K562 (cell line): ENCODE measurements around the gene ILK. TPM values are rescaled to one million over a fixed set of nuclear protein-coding genes. Genes with fewer than 3 reads are reported as not detected.

Experiments
- ATAC-seq: fragments of 200-7000 bp; cut with Tn5 transposase; 3 replicates; pipeline ENCODE4 v1.9.1; 2020; ENCODE audit warnings: moderate library complexity
- BruUV-seq: library from RNA; stranded (reverse); fragments of 400-500 nt; replicated peaks from 2 replicates; lab custom pipeline; 2021; lab: Mats Ljungman, UMichigan
- CTCF ChIA-PET: fragments of 300-600 bp; formaldehyde crosslinking; extraction: SDS; loops from one replicate; lab custom pipeline; 2021; ENCODE audit warnings: low intra/inter-chr PET ratio; lab: Yijun Ruan, JAX
- POLR2A ChIA-PET: fragments of 300-600, 350-650 bp; sonication (Branson Sonifier 250); formaldehyde crosslinking; extraction: SDS; loops from one replicate; lab custom pipeline; 2021; ENCODE audit warnings: antibody characterized with exemption, inconsistent platforms; lab: Yijun Ruan, JAX
- DNase-seq, 4 experiments: peaks; one replicate each; pipeline versions ENCODE4 v3.0.0 to v3.0.0-alpha.2; 2011 to 2018; ENCODE audit warnings: low spot score in 3 of 4, mixed read lengths in 3 of 4; ENCODE audit errors: extremely low read depth in 1 of 4
- FAIRE-seq: peaks from 2 replicates; lab custom pipeline; 2011; peaks lifted over from hg19 to GRCh38; lab: Jason Lieb, UNC
- H2AFZ ChIP-seq: 2 replicates; pipeline ENCODE4 v1.6.0; 2011; ENCODE audit warnings: low read depth, low read length, control low read depth, inconsistent platforms
- H3K27ac ChIP-seq: fragments of 200-600 bp; 3 replicates; pipeline ENCODE4 v1.8.0; 2011; ENCODE audit warnings: low read depth, mild to moderate bottlenecking, control low read depth, inconsistent platforms, low read length, moderate library complexity, mixed read lengths; ENCODE audit errors: extremely low read depth
- H3K27me3 ChIP-seq, 2 experiments: fragments of 300-600 bp in 1 of 2; 2 replicates in 1 of 2; 3 replicates in 1 of 2; pipeline versions ENCODE4 v1.6.0 to v1.8.0; 2011; ENCODE audit warnings: inconsistent platforms in 2 of 2, low read length in 2 of 2, mild to moderate bottlenecking in 1 of 2, mixed read lengths in 1 of 2, moderate library complexity in 1 of 2; ENCODE audit not compliant: control insufficient read depth in 2 of 2, insufficient read depth in 2 of 2
- H3K36me3 ChIP-seq: fragments of 300-600 bp; 3 replicates; pipeline ENCODE4 v1.8.0; 2011; ENCODE audit warnings: mild to moderate bottlenecking, low read length, inconsistent platforms; ENCODE audit not compliant: control insufficient read depth, insufficient read depth
- H3K4me1 ChIP-seq, 2 experiments: fragments of 200-600 bp in 1 of 2; replicated peaks in 1 of 2; 2 replicates in 1 of 2; 3 replicates in 1 of 2; pipeline versions ENCODE4 v1.5.1 to v1.8.0; 2011; ENCODE audit warnings: inconsistent platforms in 2 of 2, low read length in 2 of 2, mild to moderate bottlenecking in 1 of 2, mixed read lengths in 1 of 2, moderate library complexity in 1 of 2; ENCODE audit not compliant: control insufficient read depth in 2 of 2, insufficient read depth in 2 of 2
- H3K4me2 ChIP-seq: 2 replicates; pipeline ENCODE4 v1.6.1; 2011; ENCODE audit warnings: low read length, control low read depth, inconsistent platforms, mixed read lengths; ENCODE audit not compliant: insufficient read depth
- H3K4me3 ChIP-seq: fragments of 200-600 bp; sonication (generic), shearing (Covaris generic); 2 replicates; pipeline ENCODE4 v1.5.1; 2016; ENCODE audit warnings: control low read depth, inconsistent platforms
- H3K79me2 ChIP-seq: fragments of 200-600 bp; 3 replicates; pipeline ENCODE4 v1.8.0; 2011; ENCODE audit warnings: low read length, inconsistent platforms; ENCODE audit not compliant: control insufficient read depth, insufficient read depth
- H3K9ac ChIP-seq, 2 experiments: 2 replicates each; pipeline versions ENCODE4 v1.6.0 to v1.6.1; 2011; ENCODE audit warnings: low read depth in 2 of 2, low read length in 2 of 2, control low read depth in 1 of 2, inconsistent platforms in 1 of 2, mild to moderate bottlenecking in 1 of 2, mixed read lengths in 1 of 2; ENCODE audit not compliant: insufficient read depth in 1 of 2
- H3K9me1 ChIP-seq: one replicate; pipeline ENCODE4 v1.6.0; 2011; ENCODE audit warnings: inconsistent platforms, mild to moderate bottlenecking, low read length, moderate library complexity; ENCODE audit not compliant: control insufficient read depth, insufficient read depth
- H3K9me3 ChIP-seq: replicated peaks from 2 replicates; pipeline ENCODE4 v1.5.1; 2011; ENCODE audit warnings: low read depth, low read length, inconsistent platforms; ENCODE audit not compliant: control insufficient read depth, insufficient read depth
- H4K20me1 ChIP-seq: replicated peaks from 2 replicates; pipeline ENCODE4 v1.6.1; 2011; ENCODE audit warnings: low read length, inconsistent platforms, mixed read lengths; ENCODE audit not compliant: control insufficient read depth, insufficient read depth
- CHD2 ChIP-seq: IDR thresholded peaks from 2 replicates; pipeline ENCODE4 v1.6.1; 2011; ENCODE audit warnings: low read depth, low read length
- LEF1 ChIP-seq: fragments of 450-650 bp; IDR thresholded peaks from 2 replicates; pipeline ENCODE4 v1.6.1; 2016; ENCODE audit warnings: mild to moderate bottlenecking
- MEF2A ChIP-seq: IDR thresholded peaks from 2 replicates; pipeline ENCODE4 v1.6.1; 2011; ENCODE audit warnings: low read depth, mild to moderate bottlenecking, low read length, moderate library complexity; ENCODE audit not compliant: control insufficient read depth
- RBFOX2 ChIP-seq: fragments of 200-400 bp; formaldehyde crosslinking; IDR thresholded peaks from 2 replicates; pipeline ENCODE4 v1.6.1; 2017; ENCODE audit warnings: low read depth, mild to moderate bottlenecking, low read length, moderate library complexity
- ZNF197 ChIP-seq: fragments of 200-800 bp; sonication (Bioruptor generic); IDR thresholded peaks from 2 replicates; pipeline ENCODE4 v1.6.1; 2016; ENCODE audit warnings: low read depth, missing genetic modification characterization, missing compliant biosample characterization
- WGBS: fragments of 100-300 bp; shearing (Covaris generic); methylation state at CpG from one replicate; pipeline ENCODE4 v1.1.6; 2016; ENCODE audit warnings: low coverage, mixed read lengths; ENCODE audit not compliant: insufficient coverage; ENCODE audit errors: missing lambda C conversion rate; 5-methylcytosine and 5-hydroxymethylcytosine counted together
- in situ Hi-C: fragments of 300-500 bp; cut with MboI; formaldehyde crosslinking; loops from 4 replicates; pipeline ENCODE4 v1.15.0; 2018; ENCODE audit warnings: inconsistent platforms, mixed read lengths
- intact Hi-C: fragments of 100-400 bp; cut with micrococcal nuclease; formaldehyde crosslinking; loops from 2 replicates; pipeline ENCODE4 v1.14.2; 2022
- polyA plus RNA-seq, 8 experiments: library from polyadenylated mRNA; depleted of rRNA in 4 of 8; stranded (reverse) in 5 of 8; unstranded in 3 of 8; fragments of >200 nt; fragmentation: Nextera tagmentation in 2 of 8; fragmentation: Illumina TruSeq in 1 of 8; extraction: Ambion mirVana in 2 of 8; extraction: Trizol in 1 of 8; gene quantifications; 2 replicates each; pipeline versions ENCODE4 v1.2.1 to v1.2.3, GENCODE V29; 2011 to 2014; ENCODE audit warnings: inconsistent platforms in 1 of 8, missing spikeins in 1 of 8
- total RNA-seq, 7 experiments: library from RNA; depleted of rRNA in 6 of 7; stranded (reverse); fragments of >200 nt in 6 of 7; fragmentation: Illumina TruSeq in 2 of 7; extraction: Trizol in 2 of 7; gene quantifications; 2 replicates each; pipeline versions ENCODE4 v1.2.1 to v1.2.3, GENCODE V29; 2011 to 2021; ENCODE audit warnings: low replicate concordance in 1 of 7

ILK gene
- total and polyA plus RNA-seq, 9 of the 15 experiments (the other 6 are each of a cell fraction or from before 2014, with no cell fraction given), result 43.3 to 95.9 (median 58.9) TPM

DNA sequence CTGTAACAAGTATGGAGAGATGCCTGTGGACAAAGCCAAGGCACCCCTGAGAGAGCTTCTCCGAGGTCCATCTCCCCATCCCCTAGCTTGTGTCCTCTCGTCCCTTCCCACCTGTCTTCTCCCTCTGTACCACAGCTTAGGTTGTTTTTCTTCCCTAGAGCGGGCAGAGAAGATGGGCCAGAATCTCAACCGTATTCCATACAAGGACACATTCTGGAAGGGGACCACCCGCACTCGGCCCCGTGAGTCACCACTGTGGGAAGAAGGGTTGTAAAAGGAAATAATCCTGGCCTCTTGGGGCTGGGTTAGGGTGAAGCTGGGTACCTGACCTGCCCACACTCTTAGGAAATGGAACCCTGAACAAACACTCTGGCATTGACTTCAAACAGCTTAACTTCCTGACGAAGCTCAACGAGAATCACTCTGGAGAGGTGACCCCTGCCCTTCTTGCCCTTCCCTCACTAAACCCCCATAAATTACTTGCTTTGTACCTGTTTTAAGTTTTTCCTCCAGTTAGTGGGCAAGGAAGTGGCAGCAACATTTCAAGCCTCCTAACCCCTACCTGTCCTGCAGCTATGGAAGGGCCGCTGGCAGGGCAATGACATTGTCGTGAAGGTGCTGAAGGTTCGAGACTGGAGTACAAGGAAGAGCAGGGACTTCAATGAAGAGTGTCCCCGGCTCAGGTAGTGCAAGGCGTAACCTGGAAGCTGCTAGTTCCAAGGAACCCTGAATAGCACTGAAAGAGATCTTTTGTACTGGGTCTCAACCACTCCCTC, 5.3 kb downstream of the ILK start:
- ChIA-PET CTCF (no interaction called here), POLR2A (interaction anchor here (0.6 to 1.8 kb wide), 2 partner anchors 10 to 78 kb away, joined by 3 to 11 read pairs; partner anchors contain the start of gene TPP1)
- Histone ChIP-seq H3K27ac (no peak overlapping the region), H4K20me1 (no peaks in the 10 kb centered on the region), H3K9ac (no peak overlapping the region; a peak in 1 of 4 replicates), H2AFZ (no peak overlapping the region), H3K27me3 (no peaks in the 10 kb centered on the region), H3K9me1 (no peaks in the 10 kb centered on the region), H3K79me2 (peaks cover 59% of the 10 kb centered on the region), H3K4me3 (no peak overlapping the region), H3K36me3 (peaks cover 54% of the 10 kb centered on the region), H3K4me1 (peaks cover 33% of the 10 kb centered on the region in 2 experiments), H3K9me3 (no peaks in the 10 kb centered on the region), H3K4me2 (no peak overlapping the region)
- WGBS, result 93% methylated on average over 14 of the region's 14 CpGs
- no peak for DNase-seq
- intact Hi-C loops, result no loop called here
- BruUV-seq, result no TSS peak
- in situ Hi-C loops, result loop anchor here (5.0 kb wide), 1 partner anchor 77 kb away; no protein-coding TSS in a partner anchor
- ATAC-seq, result no peak
- no peak for FAIRE-seq
- TF ChIP-seq CHD2 (no peak), LEF1 (no peak), ZNF197 (CRISPR knock-in tag) (no peak), MEF2A (no peak), RBFOX2 (0 out of 2 replicates have a peak, but pooled peaks have one; percentile 23)
